Astrocyte of the hippocampus (primary cell): ENCODE data around the gene DERL3.
"Not testable (repeated sequence)": the region's sequence is repeated elsewhere in the genome, so short reads cannot be mapped to it uniquely, and the experiment has no call there.

ENCODE experiments used
- DNase-seq: peaks from one replicate; pipeline ENCODE4 v3.0.0; 2011; ENCODE audit warnings: low read depth, low spot score

Gene DERL3

GRCh38 chr22:23838681-23839468, at the start of gene DERL3:
TSS of gene DERL3 (minus strand) at chr22:23839006. CDS start at chr22:23838987, 19 bp downstream.
- peak; percentile 98 for DNase-seq

- DNase-seq, result no peak
Observed at GRCh38 chr22:23884140-23884539, 45.3 kb upstream of the DERL3 start.

DNA sequence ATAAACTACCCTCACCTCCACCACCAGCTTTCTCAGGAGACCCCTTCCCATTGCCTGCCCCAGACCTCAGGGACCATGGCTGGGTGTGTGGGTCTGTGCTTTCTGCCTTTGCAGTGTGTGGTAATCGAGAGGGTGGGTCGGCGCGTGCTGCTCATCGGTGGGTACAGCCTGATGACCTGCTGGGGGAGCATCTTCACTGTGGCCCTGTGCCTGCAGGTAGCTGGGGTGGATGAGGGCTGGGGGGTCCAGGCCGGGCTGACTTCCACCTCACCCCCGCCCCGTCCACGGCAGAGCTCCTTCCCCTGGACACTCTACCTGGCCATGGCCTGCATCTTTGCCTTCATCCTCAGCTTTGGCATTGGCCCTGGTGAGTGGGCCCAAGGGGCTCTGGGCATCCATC, 44.9 kb upstream of the DERL3 start:
- DNase-seq, result no peak

DNA sequence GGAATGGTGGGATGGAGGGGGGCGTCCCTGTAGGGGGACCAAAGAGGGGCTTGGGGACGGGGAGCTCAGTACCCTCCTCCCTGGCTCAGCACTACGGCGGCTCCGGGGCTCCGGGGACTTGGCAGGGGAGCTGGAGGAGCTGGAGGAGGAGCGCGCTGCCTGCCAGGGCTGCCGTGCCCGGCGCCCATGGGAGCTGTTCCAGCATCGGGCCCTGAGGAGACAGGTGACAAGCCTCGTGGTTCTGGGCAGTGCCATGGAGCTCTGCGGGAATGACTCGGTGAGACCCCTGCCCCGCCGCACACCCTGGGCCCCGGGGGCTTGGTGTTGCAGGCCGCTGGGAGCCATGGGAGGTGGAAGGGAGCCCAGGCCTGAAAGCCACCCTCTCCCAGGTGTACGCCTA, 43.6 kb upstream of the DERL3 start:
- no peak for DNase-seq

- DNase-seq, result no peak
Observed at GRCh38 chr22:23878219-23878618, 39.4 kb upstream of the DERL3 start.

GRCh38 chr22:23877566-23877965, 38.8 kb upstream of the DERL3 start:
- no peak for DNase-seq

DNA sequence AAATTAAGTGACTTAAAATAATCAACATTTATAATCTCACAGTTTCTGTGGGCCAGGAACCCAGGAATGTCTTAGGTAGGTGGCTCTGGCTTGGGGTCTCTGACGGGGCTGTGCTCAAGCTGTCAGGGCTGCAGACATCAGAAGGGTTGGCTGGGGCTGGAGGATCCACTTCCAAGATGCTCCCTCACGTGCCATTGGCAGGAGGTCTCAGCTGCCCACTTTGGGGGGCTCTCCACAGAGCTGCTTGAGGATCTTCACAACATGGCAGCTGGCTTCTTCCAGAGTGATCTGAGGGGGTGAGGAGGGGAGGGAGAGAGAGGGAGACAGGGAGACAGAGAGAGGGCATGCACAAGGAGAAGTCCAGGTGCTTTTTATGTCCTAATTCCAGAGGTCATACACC, 37.0 kb upstream of the DERL3 start:
- DNase-seq, result no peak

DNA sequence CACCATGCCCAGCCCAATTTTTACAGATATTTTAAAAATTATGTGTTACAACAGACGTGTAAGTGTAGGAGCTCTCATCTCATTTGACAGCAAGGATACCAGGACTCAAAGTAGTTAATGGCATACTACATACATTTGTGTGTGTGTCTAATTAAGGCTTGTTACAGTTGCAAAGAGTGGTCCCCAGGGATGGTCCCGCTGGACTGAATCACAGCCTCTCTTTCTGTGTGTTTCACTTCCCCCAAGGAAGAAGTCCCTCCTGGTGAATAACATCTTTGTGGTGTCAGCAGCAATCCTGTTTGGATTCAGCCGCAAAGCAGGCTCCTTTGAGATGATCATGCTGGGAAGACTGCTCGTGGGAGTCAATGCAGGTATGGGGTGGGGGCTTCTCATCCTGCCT, 36.1 kb upstream of the DERL3 start:
- DNase-seq, result no peak

DNA sequence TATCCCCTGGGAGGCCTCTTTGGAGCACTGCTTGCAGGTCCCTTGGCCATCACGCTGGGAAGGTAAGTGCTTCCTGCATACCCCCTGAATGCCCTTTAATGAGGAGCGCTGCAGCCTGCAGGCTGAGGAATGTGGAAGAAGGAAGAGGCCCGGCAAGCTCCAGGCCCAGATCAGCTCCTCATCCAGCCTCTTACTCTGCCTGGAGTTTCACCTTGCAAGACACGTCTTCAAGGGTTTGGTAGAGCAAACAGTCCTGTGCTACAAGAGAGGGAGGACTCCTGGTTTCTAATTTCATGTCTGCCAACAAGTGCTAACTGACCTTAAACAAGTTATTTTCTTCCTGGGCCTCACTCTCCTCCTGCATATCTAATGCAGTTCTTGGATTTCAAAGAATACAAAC, 29.8 kb upstream of the DERL3 start:
- no peak for DNase-seq

- DNase-seq, result not testable (repeated sequence)
Observed at GRCh38 chr22:23864499-23865154, 25.8 kb upstream of the DERL3 start.

DNA sequence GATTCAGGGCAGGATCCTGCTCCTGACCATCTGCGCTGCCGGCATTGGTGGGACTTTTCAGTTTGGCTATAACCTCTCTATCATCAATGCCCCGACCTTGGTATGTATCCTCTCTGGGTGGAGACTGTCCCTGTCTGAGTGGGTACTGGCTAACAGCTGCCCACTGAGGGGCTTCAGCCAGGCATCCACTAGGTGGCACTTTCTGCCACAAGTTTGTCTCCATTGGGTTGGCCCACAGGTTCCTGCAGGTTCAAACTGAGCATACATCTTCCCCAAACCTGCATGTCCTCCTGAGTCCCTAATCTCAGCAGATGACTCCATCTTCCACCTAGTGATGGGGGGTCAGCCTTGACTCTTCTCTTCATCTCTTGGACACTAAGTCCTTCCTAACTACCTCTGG, 23.3 kb upstream of the DERL3 start:
- DNase-seq, result peak; percentile 50

DNA sequence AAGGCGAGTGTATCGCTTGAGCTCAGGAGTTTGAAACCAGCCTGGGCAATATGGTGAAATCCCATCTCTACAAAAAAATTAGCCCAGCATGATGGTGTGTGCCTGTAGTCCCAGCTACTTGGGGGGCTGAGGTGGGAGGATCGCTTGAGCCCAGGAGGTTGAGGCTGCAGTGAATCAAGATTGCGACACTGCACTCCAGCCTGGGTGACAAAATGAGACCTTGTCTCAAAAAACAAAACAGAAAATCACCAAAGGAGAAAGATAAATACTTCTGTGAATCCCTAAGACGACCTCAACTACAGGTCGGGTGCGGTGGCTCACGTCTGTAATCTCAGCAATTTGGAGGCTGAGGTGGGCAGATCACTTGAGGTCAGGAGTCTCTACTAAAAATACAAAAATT, 21.4 kb upstream of the DERL3 start:
- DNase-seq, result not testable (repeated sequence)

DNA sequence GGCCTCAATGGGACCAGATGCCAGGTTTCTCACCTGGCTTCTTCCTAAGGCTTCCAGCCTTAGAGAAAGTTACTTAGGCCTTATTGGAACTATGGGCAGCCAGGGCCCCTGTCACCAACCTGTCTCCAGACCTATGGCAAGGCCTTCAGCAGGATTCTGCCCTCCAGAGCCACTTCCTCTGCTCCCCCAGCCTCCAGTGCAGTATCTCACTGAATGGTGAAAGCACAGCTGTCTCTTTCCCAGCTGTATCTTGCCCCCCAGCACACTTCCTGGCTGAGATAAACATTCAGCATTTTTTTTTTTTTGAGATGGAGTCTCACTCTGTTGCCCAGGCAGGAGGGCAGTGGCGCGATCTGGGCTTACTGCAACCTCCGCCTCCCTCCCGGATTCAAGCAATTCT, 20.4 kb upstream of the DERL3 start:
- DNase-seq, result no peak

DNA sequence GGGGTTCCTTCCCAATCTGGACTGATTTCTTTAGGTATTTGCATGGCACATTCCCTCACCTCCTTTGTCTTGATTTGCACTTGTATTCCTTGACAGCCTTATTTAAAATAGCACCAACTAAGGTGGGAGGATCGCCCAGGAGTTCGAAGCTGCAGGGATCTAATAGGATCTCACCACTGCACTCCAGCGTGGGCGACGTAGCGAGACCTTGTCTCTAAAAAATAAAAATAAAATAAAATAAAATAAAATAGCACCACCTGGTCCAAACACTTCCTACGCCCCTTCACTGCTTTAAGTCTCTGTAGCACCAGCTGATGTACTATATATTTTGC, 19.6 kb upstream of the DERL3 start:
- DNase-seq, result no peak

- DNase-seq, result peak; percentile 99
Observed at GRCh38 chr22:23857606-23858483, 19.0 kb upstream of the DERL3 start, which contains the start of gene SLC2A11. TSS of gene SLC2A11 (plus strand) at chr22:23857875. CDS start at chr22:23858000, 125 bp downstream.

- DNase-seq, result peak; percentile 89
Observed at GRCh38 chr22:23856721-23857605, 18.2 kb upstream of the DERL3 start.

DNA sequence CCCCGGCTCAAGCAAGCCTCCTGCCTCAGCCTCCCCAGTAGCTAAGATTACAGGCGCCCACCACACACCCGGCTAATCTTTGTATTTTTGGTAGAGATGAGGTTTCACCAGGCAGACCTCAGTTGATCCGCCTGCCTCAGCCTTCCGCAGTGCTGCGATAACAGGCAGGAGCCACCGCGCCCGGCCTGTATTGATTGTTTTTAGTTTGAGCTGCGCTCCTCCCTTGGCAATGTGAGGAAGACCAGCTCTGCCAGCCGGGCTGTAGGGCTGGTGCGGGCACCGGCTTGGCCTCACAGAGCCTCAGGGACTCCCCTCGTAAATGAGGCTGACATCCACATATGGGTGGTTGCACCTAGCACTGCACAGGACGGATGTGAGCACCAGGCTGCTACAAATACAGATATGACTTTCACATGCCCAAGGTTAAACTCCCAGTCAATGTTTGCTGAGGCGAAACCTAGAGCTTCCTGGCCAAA, 11.4 kb upstream of the DERL3 start:
- no peak for DNase-seq

GRCh38 chr22:23849009-23850006, 10.5 kb upstream of the DERL3 start:
- peak; percentile 93 for DNase-seq

DNA sequence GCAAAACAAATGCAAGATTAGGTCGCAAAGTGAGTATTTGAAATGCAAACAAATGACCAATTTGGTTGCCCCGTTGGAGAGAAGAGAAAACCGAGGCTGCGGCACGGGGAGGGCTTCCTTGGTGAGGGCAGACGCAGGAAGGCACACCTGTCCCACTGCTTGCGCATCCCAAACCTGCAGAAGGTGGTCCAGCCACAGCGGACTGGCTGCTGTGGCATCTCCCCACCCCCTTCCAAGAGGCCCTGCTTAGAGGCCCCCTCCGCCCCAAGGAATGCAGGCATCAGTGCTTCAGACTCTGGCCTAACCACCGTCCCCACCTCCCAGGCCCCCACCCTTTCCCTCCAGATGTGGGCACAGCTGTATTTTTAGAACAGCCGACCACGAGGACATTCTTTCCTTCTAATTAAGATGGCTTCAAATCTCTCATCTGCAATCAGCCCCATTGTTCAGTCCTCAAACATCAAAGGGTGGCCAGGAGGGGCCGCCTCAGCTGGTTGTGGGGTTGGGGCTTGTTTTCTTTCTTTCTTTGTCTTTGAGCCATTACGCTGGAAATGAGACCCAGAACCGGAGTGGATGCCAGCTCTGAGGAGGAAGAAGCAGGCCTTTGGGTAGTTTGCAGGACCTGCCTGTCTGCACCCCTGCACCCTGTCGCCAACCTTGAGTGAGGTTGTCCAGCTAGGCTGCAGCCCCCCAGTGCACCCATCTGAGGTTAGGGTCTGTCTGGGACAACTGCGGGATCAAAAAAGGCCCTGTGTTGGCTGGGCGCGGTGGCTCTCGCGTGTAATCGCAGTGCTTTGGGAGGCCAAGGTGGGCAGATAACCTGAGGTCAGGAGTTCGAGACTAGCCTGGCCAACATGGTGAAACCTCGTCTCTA, 9.4 kb upstream of the DERL3 start:
- DNase-seq, result no peak
